CD4-positive, alpha-beta memory T cell (primary cell): ENCODE data around the gene UGT1A6. TPM values are rescaled to one million over a fixed set of nuclear protein-coding genes. Genes with fewer than 3 reads are reported as not detected.
"Not testable (repeated sequence)": the region's sequence is repeated elsewhere in the genome, so short reads cannot be mapped to it uniquely, and the experiment has no call there.

Source experiments
- CTCF ChIA-PET: fragments of 350-600 bp; sonication (Branson Sonifier 250); formaldehyde crosslinking; loops from one replicate; lab custom pipeline; 2021; ENCODE audit warnings: inconsistent platforms; ENCODE audit not compliant: partially characterized antibody; lab: Charles Lee
- POLR2A ChIA-PET: fragments of 350-600 bp; sonication (Branson Sonifier 250); formaldehyde crosslinking; loops from one replicate; lab custom pipeline; 2021; ENCODE audit not compliant: partially characterized antibody; lab: Charles Lee
- DNase-seq, 5 donors: peaks; one replicate each; pipeline versions ENCODE4 v3.0.0 to v3.0.0-alpha.2; 2020 to 2022; ENCODE audit warnings: mixed read lengths in 1 of 5
- H3K27ac ChIP-seq: one replicate; pipeline ENCODE4 v1.7.0; 2013; ENCODE audit warnings: low read depth, low read length
- H3K27me3 ChIP-seq: 2 replicates; pipeline ENCODE4 v1.7.0; 2013; ENCODE audit warnings: mild to moderate bottlenecking, low read length, moderate library complexity; ENCODE audit not compliant: insufficient read depth
- H3K36me3 ChIP-seq: 2 replicates; pipeline ENCODE4 v1.7.0; 2013; ENCODE audit warnings: mild to moderate bottlenecking, low read length, moderate library complexity; ENCODE audit not compliant: insufficient read depth
- H3K4me1 ChIP-seq: 2 replicates; pipeline ENCODE4 v1.7.0; 2013; ENCODE audit warnings: mild to moderate bottlenecking, low read length, moderate library complexity; ENCODE audit not compliant: insufficient read depth
- H3K4me3 ChIP-seq, 2 donors: one replicate each; pipeline ENCODE4 v1.7.0; 2013; ENCODE audit warnings: low read length in 2 of 2, mild to moderate bottlenecking in 1 of 2
- H3K9me3 ChIP-seq, 2 donors: one replicate each; pipeline ENCODE4 v1.7.0; 2013; ENCODE audit warnings: low read length in 2 of 2, control low read depth in 1 of 2; ENCODE audit not compliant: control insufficient read depth in 1 of 2
- H3K27ac Mint-ChIP-seq, 7 donors: one replicate each; pipeline ENCODE4 v1.8.0; 2020 to 2021; ENCODE audit warnings: mixed read lengths in 7 of 7, mild to moderate bottlenecking in 6 of 7, inconsistent platforms in 3 of 7, moderate library complexity in 3 of 7
- H3K27me3 Mint-ChIP-seq, 2 donors: one replicate each; pipeline ENCODE4 v1.8.0; 2020 to 2021; ENCODE audit warnings: mixed read lengths in 2 of 2
- H3K36me3 Mint-ChIP-seq, 2 donors: one replicate each; pipeline ENCODE4 v1.8.0; 2020 to 2021; ENCODE audit warnings: mixed read lengths in 2 of 2, inconsistent platforms in 1 of 2, mild to moderate bottlenecking in 1 of 2
- H3K4me1 Mint-ChIP-seq, 4 donors: one replicate each; pipeline ENCODE4 v1.8.0; 2020 to 2021; ENCODE audit warnings: mixed read lengths in 4 of 4, mild to moderate bottlenecking in 1 of 4
- H3K4me3 Mint-ChIP-seq, 8 donors: one replicate each; pipeline ENCODE4 v1.8.0; 2020 to 2021; ENCODE audit warnings: mixed read lengths in 8 of 8, mild to moderate bottlenecking in 7 of 8, moderate library complexity in 6 of 8, inconsistent platforms in 3 of 8
- H3K9me3 Mint-ChIP-seq, 8 donors: one replicate each; pipeline ENCODE4 v1.8.0; 2020 to 2021; ENCODE audit warnings: mixed read lengths in 8 of 8, mild to moderate bottlenecking in 5 of 8, inconsistent platforms in 3 of 8, moderate library complexity in 1 of 8
- intact Hi-C: fragments of 100-400 bp; cut with micrococcal nuclease; formaldehyde crosslinking; loops from one replicate; pipeline ENCODE4 v1.15.1; 2023
- polyA plus RNA-seq, 2 donors: library from polyadenylated mRNA; unstranded; fragments of 300-500 nt; fragmentation: Illumina TruSeq; gene quantifications; one replicate each; pipeline ENCODE4 v1.2.3, GENCODE V29; 2021
- total RNA-seq, 2 experiments: library from RNA; stranded (reverse); gene quantifications; one replicate each; pipeline ENCODE4 v1.2.3, GENCODE V29; 2021

Gene UGT1A6
- total RNA-seq (not detected), polyA plus RNA-seq (not detected)

GRCh38 chr2:233692648-233693047 lies at the start of gene UGT1A6:
UGT1A6 (plus strand) TSS chr2:233692890; CDS start chr2:233693005, 115 bp downstream.
- Histone ChIP-seq H3K9me3 (no peaks in the 10 kb centered on the region), H3K4me1 (no peaks in the 10 kb centered on the region), H3K27ac (no peak within 1 kb of the TSS), H3K4me3 (no peak within 1 kb of the TSS), H3K27me3 (no peaks in the 10 kb centered on the region), H3K36me3 (no peaks in the 10 kb centered on the region)
- H3K4me1 Mint-ChIP-seq: no peaks in the 10 kb centered on the region
- POLR2A ChIA-PET: no interaction called here
- intact Hi-C loops: no loop called here
- no peak within 1 kb of the TSS for H3K4me3 Mint-ChIP-seq
- H3K9me3 Mint-ChIP-seq: peaks cover 0 to 2% (median 0%) of the 10 kb centered on the region in 8 donors
- H3K36me3 Mint-ChIP-seq: no peaks in the 10 kb centered on the region
- peaks cover 10 to 27% of the 10 kb centered on the region in 2 donors for H3K27me3 Mint-ChIP-seq
- DNase-seq: no peak
- H3K27ac Mint-ChIP-seq: no peak within 1 kb of the TSS
- CTCF ChIA-PET: no interaction called here

GRCh38 chr2:233643128-233643527 lies 49.6 kb upstream of the UGT1A6 start:
- Histone ChIP-seq H3K36me3 (no peaks in the 10 kb centered on the region), H3K4me1 (peaks cover 4% of the 10 kb centered on the region), H3K9me3 (no peaks in the 10 kb centered on the region), H3K27me3 (no peaks in the 10 kb centered on the region), H3K27ac (no peak overlapping the region), H3K4me3 (no peak overlapping the region)
- no peak for DNase-seq
- Mint-ChIP-seq H3K36me3 (peaks cover 6 to 9% of the 10 kb centered on the region in 2 donors), H3K27me3 (peaks cover 11 to 15% of the 10 kb centered on the region in 2 donors), H3K4me1 (peaks cover 6 to 9% (median 7%) of the 10 kb centered on the region in 4 donors), H3K4me3 (no peak overlapping the region), H3K9me3 (peaks cover 2 to 37% (median 33%) of the 10 kb centered on the region in 8 donors), H3K27ac (no peak overlapping the region)
- intact Hi-C loops: no loop called here
- ChIA-PET CTCF (no interaction called here), POLR2A (no interaction called here)

- H3K27ac Mint-ChIP-seq, H3K36me3 Mint-ChIP-seq, H3K4me3 ChIP-seq, H3K27me3 ChIP-seq, H3K36me3 ChIP-seq, H3K4me1 ChIP-seq, intact Hi-C loops, H3K27ac ChIP-seq, H3K4me1 Mint-ChIP-seq, POLR2A ChIA-PET, CTCF ChIA-PET, DNase-seq, H3K9me3 ChIP-seq, H3K4me3 Mint-ChIP-seq: not testable (repeated sequence)
- Mint-ChIP-seq H3K9me3 (peaks cover 2 to 40% (median 33%) of the 10 kb centered on the region in 8 donors), H3K27me3 (peaks cover 14 to 19% of the 10 kb centered on the region in 2 donors)
Observed at GRCh38 chr2:233646033-233646432, 46.7 kb upstream of the UGT1A6 start.

GRCh38 chr2:233650981-233651380 lies 41.7 kb upstream of the UGT1A6 start:
- H3K4me1 ChIP-seq: no peaks in the 10 kb centered on the region
- H3K9me3 Mint-ChIP-seq: peaks cover 2 to 17% (median 14%) of the 10 kb centered on the region in 8 donors
- no peaks in the 10 kb centered on the region for H3K9me3 ChIP-seq
- no peaks in the 10 kb centered on the region for H3K4me1 Mint-ChIP-seq
- H3K27me3 ChIP-seq: no peaks in the 10 kb centered on the region
- no peak for DNase-seq
- H3K36me3 Mint-ChIP-seq: peaks cover 6 to 9% of the 10 kb centered on the region in 2 donors
- ChIA-PET CTCF (no interaction called here), POLR2A (no interaction called here)
- peaks cover 22 to 31% of the 10 kb centered on the region in 2 donors for H3K27me3 Mint-ChIP-seq
- H3K27ac ChIP-seq: no peak overlapping the region
- no peak overlapping the region for H3K4me3 ChIP-seq
- H3K36me3 ChIP-seq: no peaks in the 10 kb centered on the region
- no peak overlapping the region for H3K4me3 Mint-ChIP-seq
- intact Hi-C loops: no loop called here
- H3K27ac Mint-ChIP-seq: no peak overlapping the region

- Mint-ChIP-seq H3K9me3 (peaks cover under 1 to 15% (median 11%) of the 10 kb centered on the region in 8 donors), H3K36me3 (peaks cover 5 to 7% of the 10 kb centered on the region in 2 donors), H3K4me1 (peaks cover 0 to 1% (median 0%) of the 10 kb centered on the region in 4 donors), H3K27me3 (peaks cover 22 to 30% of the 10 kb centered on the region in 2 donors), H3K27ac (no peak overlapping the region), H3K4me3 (no peak overlapping the region)
- H3K36me3 ChIP-seq: no peaks in the 10 kb centered on the region
- intact Hi-C loops: no loop called here
- no peak overlapping the region for H3K4me3 ChIP-seq
- no peaks in the 10 kb centered on the region for H3K9me3 ChIP-seq
- ChIA-PET CTCF (no interaction called here), POLR2A (no interaction called here)
- no peak overlapping the region for H3K27ac ChIP-seq
- no peaks in the 10 kb centered on the region for H3K4me1 ChIP-seq
- no peak for DNase-seq
- H3K27me3 ChIP-seq: no peaks in the 10 kb centered on the region
Observed at GRCh38 chr2:233651430-233651829, 41.3 kb upstream of the UGT1A6 start.

GRCh38 chr2:233654501-233654900 lies 38.2 kb upstream of the UGT1A6 start:
- Mint-ChIP-seq H3K27me3 (peaks cover 21 to 31% of the 10 kb centered on the region in 2 donors), H3K36me3 (no peaks in the 10 kb centered on the region), H3K4me3 (peak overlapping the region in 1 of 8 donors; percentile 17), H3K4me1 (peaks cover 0 to 8% (median 0%) of the 10 kb centered on the region in 4 donors), H3K9me3 (peaks cover 0 to 2% (median 0%) of the 10 kb centered on the region in 8 donors), H3K27ac (no peak overlapping the region)
- ChIA-PET CTCF (no interaction called here), POLR2A (no interaction called here)
- H3K4me3 ChIP-seq: no peak overlapping the region
- no peaks in the 10 kb centered on the region for H3K9me3 ChIP-seq
- intact Hi-C loops: no loop called here
- no peaks in the 10 kb centered on the region for H3K27me3 ChIP-seq
- H3K36me3 ChIP-seq: no peaks in the 10 kb centered on the region
- DNase-seq: no peak
- no peaks in the 10 kb centered on the region for H3K4me1 ChIP-seq
- no peak overlapping the region for H3K27ac ChIP-seq

- Mint-ChIP-seq H3K4me3 (peak overlapping the region in 1 of 8 donors; percentile 17), H3K27me3 (peaks cover 21 to 31% of the 10 kb centered on the region in 2 donors), H3K9me3 (peaks cover 0 to 2% (median 0%) of the 10 kb centered on the region in 8 donors), H3K36me3 (no peaks in the 10 kb centered on the region), H3K27ac (no peak overlapping the region), H3K4me1 (peaks cover 0 to 8% (median 0%) of the 10 kb centered on the region in 4 donors)
- Histone ChIP-seq H3K9me3 (no peaks in the 10 kb centered on the region), H3K27ac (no peak overlapping the region), H3K4me3 (no peak overlapping the region), H3K36me3 (no peaks in the 10 kb centered on the region), H3K27me3 (no peaks in the 10 kb centered on the region), H3K4me1 (no peaks in the 10 kb centered on the region)
- intact Hi-C loops: no loop called here
- no peak for DNase-seq
- ChIA-PET CTCF (no interaction called here), POLR2A (no interaction called here)
Observed at GRCh38 chr2:233655043-233655442, 37.6 kb upstream of the UGT1A6 start.
